Tibial nerve (tissue), 3 donors: ENCODE results near the gene SH3BGR.

Source experiments
- EP300 ChIP-seq, 2 donors: sonication (generic); formaldehyde crosslinking; IDR thresholded peaks; one replicate each; pipeline ENCODE4 v1.6.1; 2017; ENCODE audit warnings: antibody characterized with exemption in 2 of 2, mild to moderate bottlenecking in 1 of 2
- POLR2A ChIP-seq, 2 donors: fragments of 450-650 bp; IDR thresholded peaks; one replicate each; pipeline ENCODE4 v1.6.1; 2017; ENCODE audit warnings: antibody characterized with exemption in 2 of 2, mild to moderate bottlenecking in 2 of 2, moderate library complexity in 2 of 2

DNA sequence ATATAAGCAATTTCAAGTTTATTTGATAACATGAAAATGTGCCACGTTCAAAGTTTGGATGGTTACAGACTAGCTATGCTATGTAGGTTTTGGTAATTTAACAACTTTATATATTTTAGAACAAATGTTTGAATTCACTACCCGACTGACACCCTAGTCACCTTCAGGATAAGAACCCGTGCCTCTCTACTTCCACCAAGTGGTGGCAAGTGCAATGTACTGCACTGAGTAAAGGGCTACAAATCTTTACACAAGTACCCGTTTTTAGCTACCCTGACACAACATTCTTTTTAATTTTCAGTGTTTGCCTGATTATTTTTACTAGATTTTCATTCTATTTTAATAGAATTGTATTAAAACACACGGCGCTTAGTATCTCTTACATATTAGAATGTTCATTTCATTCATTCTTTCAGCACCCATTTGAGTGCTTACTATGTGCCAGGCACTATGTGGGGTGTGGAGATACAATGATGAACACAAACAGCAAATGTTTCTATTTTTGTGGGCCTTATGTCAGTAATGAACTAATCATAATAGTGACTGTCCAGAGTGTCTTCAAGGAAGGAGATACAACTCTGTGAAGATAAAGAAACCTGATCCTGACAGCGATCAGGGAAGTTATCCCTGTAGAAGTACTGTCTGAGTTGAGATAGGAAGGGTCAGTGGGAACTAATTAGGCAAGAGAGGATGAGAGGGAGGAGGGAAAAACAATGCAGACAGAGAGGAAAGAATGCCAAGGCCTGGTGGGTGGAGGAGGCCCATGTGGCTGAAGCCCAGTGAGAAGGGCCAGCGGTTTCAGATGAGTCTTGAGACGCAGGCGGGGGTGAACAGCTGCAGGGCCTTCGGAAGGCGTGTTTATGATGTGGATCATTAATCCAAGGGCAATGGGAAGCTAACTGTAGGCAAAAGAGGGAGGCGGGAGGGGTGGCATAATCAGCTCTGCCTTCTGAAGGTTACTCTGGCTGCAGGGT lies 10.0 kb upstream of the SH3BGR start:
- no peak for TF ChIP-seq EP300 (IDR thresholded peaks at IDR 0.05)
- no peak for TF ChIP-seq POLR2A (IDR thresholded peaks at IDR 0.05)
